ENCODE results near the gene CHRD. TPM values are rescaled to one million over a fixed set of nuclear protein-coding genes. Genes with fewer than 3 reads are reported as not detected.

The CHRD gene
- total and polyA plus RNA-seq, 4 donors: 11.4 to 23.7 (median 17.8) TPM

GRCh38 chr3:184380627-184381260 lies 890 bp downstream of the CHRD start:
- WGBS (ENCODE audit: insufficient coverage): 5% methylated on average over 36 of the region's 42 CpGs
- Histone ChIP-seq H3K4me1 (ENCODE audit: control insufficient read depth, insufficient read depth, low read length) (peaks cover 30% of the 10 kb centered on the region), H3K27ac (ENCODE audit: low read depth, low read length) (no peak overlapping the region), H3K27me3 (ENCODE audit: control insufficient read depth, insufficient read depth, low read length) (peaks cover 14% of the 10 kb centered on the region), H3K4me3 (ENCODE audit: low read depth, low read length) (peak overlapping the region; percentile 12), H3K36me3 (ENCODE audit: control insufficient read depth, insufficient read depth, low read length) (peaks cover 31% of the 10 kb centered on the region), H3K9me3 (ENCODE audit: control insufficient read depth, insufficient read depth, low read length) (no peaks in the 10 kb centered on the region)
- DNase-seq (ENCODE audit: low read depth in 4 of 6, low spot score in 6 of 6): peak in 2 of 6 donors; percentile 44 to 58

GRCh38 chr3:184381261-184382224 lies 1.7 kb downstream of the CHRD start:
- Histone ChIP-seq H3K27me3 (ENCODE audit: control insufficient read depth, insufficient read depth, low read length) (peaks cover 14% of the 10 kb centered on the region), H3K4me3 (ENCODE audit: low read depth, low read length) (peak overlapping the region; percentile 12), H3K36me3 (ENCODE audit: control insufficient read depth, insufficient read depth, low read length) (peaks cover 39% of the 10 kb centered on the region), H3K4me1 (ENCODE audit: control insufficient read depth, insufficient read depth, low read length) (peaks cover 30% of the 10 kb centered on the region), H3K27ac (ENCODE audit: low read depth, low read length) (no peak overlapping the region), H3K9me3 (ENCODE audit: control insufficient read depth, insufficient read depth, low read length) (no peaks in the 10 kb centered on the region)
- peak in 2 of 6 donors; percentile 23 for DNase-seq (ENCODE audit: low read depth in 4 of 6, low spot score in 6 of 6)
- WGBS (ENCODE audit: insufficient coverage): 21% methylated on average over 43 of the region's 55 CpGs

GRCh38 chr3:184382326-184383032 lies 2.6 kb downstream of the CHRD start:
- Histone ChIP-seq H3K27me3 (ENCODE audit: control insufficient read depth, insufficient read depth, low read length) (peaks cover 11% of the 10 kb centered on the region), H3K4me1 (ENCODE audit: control insufficient read depth, insufficient read depth, low read length) (peaks cover 28% of the 10 kb centered on the region), H3K4me3 (ENCODE audit: low read depth, low read length) (no peak overlapping the region), H3K27ac (ENCODE audit: low read depth, low read length) (no peak overlapping the region), H3K36me3 (ENCODE audit: control insufficient read depth, insufficient read depth, low read length) (peaks cover 49% of the 10 kb centered on the region), H3K9me3 (ENCODE audit: control insufficient read depth, insufficient read depth, low read length) (no peaks in the 10 kb centered on the region)
- 93% methylated on average over 9 of the region's 16 CpGs for WGBS (ENCODE audit: insufficient coverage)
- no peak for DNase-seq (ENCODE audit: low read depth in 4 of 6, low spot score in 6 of 6)

GRCh38 chr3:184383033-184383740 lies 3.3 kb downstream of the CHRD start:
- DNase-seq (ENCODE audit: low read depth in 4 of 6, low spot score in 6 of 6): no peak
- H3K4me1 ChIP-seq (ENCODE audit: control insufficient read depth, insufficient read depth, low read length): peaks cover 22% of the 10 kb centered on the region
- no peak overlapping the region for H3K27ac ChIP-seq (ENCODE audit: low read depth, low read length)
- no peaks in the 10 kb centered on the region for H3K9me3 ChIP-seq (ENCODE audit: control insufficient read depth, insufficient read depth, low read length)
- 92% methylated on average over 12 of the region's 15 CpGs for WGBS (ENCODE audit: insufficient coverage)
- H3K27me3 ChIP-seq (ENCODE audit: control insufficient read depth, insufficient read depth, low read length): peaks cover 11% of the 10 kb centered on the region
- H3K4me3 ChIP-seq (ENCODE audit: low read depth, low read length): no peak overlapping the region
- peaks cover 54% of the 10 kb centered on the region for H3K36me3 ChIP-seq (ENCODE audit: control insufficient read depth, insufficient read depth, low read length)

- H3K27me3 ChIP-seq (ENCODE audit: control insufficient read depth, insufficient read depth, low read length): peaks cover 11% of the 10 kb centered on the region
- no peak overlapping the region for H3K27ac ChIP-seq (ENCODE audit: low read depth, low read length)
- peaks cover 15% of the 10 kb centered on the region for H3K4me1 ChIP-seq (ENCODE audit: control insufficient read depth, insufficient read depth, low read length)
- no peaks in the 10 kb centered on the region for H3K9me3 ChIP-seq (ENCODE audit: control insufficient read depth, insufficient read depth, low read length)
- DNase-seq (ENCODE audit: low read depth in 4 of 6, low spot score in 6 of 6): no peak
- no peak overlapping the region for H3K4me3 ChIP-seq (ENCODE audit: low read depth, low read length)
- peaks cover 65% of the 10 kb centered on the region for H3K36me3 ChIP-seq (ENCODE audit: control insufficient read depth, insufficient read depth, low read length)
- WGBS (ENCODE audit: insufficient coverage): 87% methylated on average over 9 of the region's 9 CpGs
Observed at GRCh38 chr3:184384342-184384741, 4.5 kb downstream of the CHRD start.

- Histone ChIP-seq H3K27me3 (ENCODE audit: control insufficient read depth, insufficient read depth, low read length) (peaks cover 9% of the 10 kb centered on the region), H3K27ac (ENCODE audit: low read depth, low read length) (no peak overlapping the region), H3K36me3 (ENCODE audit: control insufficient read depth, insufficient read depth, low read length) (peaks cover 71% of the 10 kb centered on the region), H3K4me3 (ENCODE audit: low read depth, low read length) (no peak overlapping the region), H3K4me1 (ENCODE audit: control insufficient read depth, insufficient read depth, low read length) (peaks cover 13% of the 10 kb centered on the region), H3K9me3 (ENCODE audit: control insufficient read depth, insufficient read depth, low read length) (no peaks in the 10 kb centered on the region)
- DNase-seq (ENCODE audit: low read depth in 4 of 6, low spot score in 6 of 6): no peak
- 98% methylated on average over 5 of the region's 8 CpGs for WGBS (ENCODE audit: insufficient coverage)
Observed at GRCh38 chr3:184384856-184385422, 5.1 kb downstream of the CHRD start.

GRCh38 chr3:184386047-184386806 lies 6.4 kb downstream of the CHRD start:
- Histone ChIP-seq H3K36me3 (ENCODE audit: control insufficient read depth, insufficient read depth, low read length) (peaks cover 72% of the 10 kb centered on the region), H3K4me1 (ENCODE audit: control insufficient read depth, insufficient read depth, low read length) (peaks cover 8% of the 10 kb centered on the region), H3K27ac (ENCODE audit: low read depth, low read length) (no peak overlapping the region), H3K27me3 (ENCODE audit: control insufficient read depth, insufficient read depth, low read length) (peaks cover 2% of the 10 kb centered on the region), H3K4me3 (ENCODE audit: low read depth, low read length) (no peak overlapping the region), H3K9me3 (ENCODE audit: control insufficient read depth, insufficient read depth, low read length) (no peaks in the 10 kb centered on the region)
- 53% methylated on average over 37 of the region's 37 CpGs for WGBS (ENCODE audit: insufficient coverage)
- no peak for DNase-seq (ENCODE audit: low read depth in 4 of 6, low spot score in 6 of 6)

- Histone ChIP-seq H3K27me3 (ENCODE audit: control insufficient read depth, insufficient read depth, low read length) (no peaks in the 10 kb centered on the region), H3K4me3 (ENCODE audit: low read depth, low read length) (no peak overlapping the region), H3K27ac (ENCODE audit: low read depth, low read length) (no peak overlapping the region), H3K4me1 (ENCODE audit: control insufficient read depth, insufficient read depth, low read length) (no peaks in the 10 kb centered on the region), H3K9me3 (ENCODE audit: control insufficient read depth, insufficient read depth, low read length) (no peaks in the 10 kb centered on the region), H3K36me3 (ENCODE audit: control insufficient read depth, insufficient read depth, low read length) (peaks cover 63% of the 10 kb centered on the region)
- WGBS (ENCODE audit: insufficient coverage): 88% methylated on average over 10 of the region's 12 CpGs
- DNase-seq (ENCODE audit: low read depth in 4 of 6, low spot score in 6 of 6): no peak
Observed at GRCh38 chr3:184387174-184387714, 7.4 kb downstream of the CHRD start.

Measured in spinal cord (tissue), 10 donors.